ENCODE measurements around the gene HNRNPL. TPM values are rescaled to one million over a fixed set of nuclear protein-coding genes. Genes with fewer than 3 reads are reported as not detected.
"Not testable (repeated sequence)": the region's sequence is repeated elsewhere in the genome, so short reads cannot be mapped to it uniquely, and the experiment has no call there.

HNRNPL gene
- total RNA-seq, 1 donor from 2014 or later: 443 TPM

GRCh38 chr19:38868551-38868950 is 18.8 kb upstream of the HNRNPL start:
- no peak for TF ChIP-seq CTCF (IDR thresholded peaks at IDR 0.05; ENCODE audit: unreplicated experiment)
- no peak overlapping the region for H3K4me3 Mint-ChIP-seq
- peaks cover 37% of the 10 kb centered on the region for H3K27me3 Mint-ChIP-seq (ENCODE audit: low read depth)
- DNase-seq (ENCODE audit: low spot score in 2 of 2, unreplicated experiment in 2 of 2): no peak
- H3K4me1 Mint-ChIP-seq: peaks cover 6% of the 10 kb centered on the region
- H3K27ac Mint-ChIP-seq: no peak overlapping the region
- no peaks in the 10 kb centered on the region for H3K36me3 Mint-ChIP-seq
- no peaks in the 10 kb centered on the region for H3K9me3 Mint-ChIP-seq

- DNase-seq (ENCODE audit: low spot score in 2 of 2, unreplicated experiment in 2 of 2): no peak
- no peak overlapping the region for H3K4me3 Mint-ChIP-seq
- peaks cover 39% of the 10 kb centered on the region for H3K27me3 Mint-ChIP-seq (ENCODE audit: low read depth)
- no peak overlapping the region for H3K27ac Mint-ChIP-seq
- H3K36me3 Mint-ChIP-seq: no peaks in the 10 kb centered on the region
- TF ChIP-seq CTCF (IDR thresholded peaks at IDR 0.05; ENCODE audit: unreplicated experiment): no peak
- peaks cover 12% of the 10 kb centered on the region for H3K4me1 Mint-ChIP-seq
- H3K9me3 Mint-ChIP-seq: no peaks in the 10 kb centered on the region
These were observed 17.5 kb upstream of the HNRNPL start for GRCh38 chr19:38867171-38867780.

- DNase-seq (ENCODE audit: low spot score in 2 of 2, unreplicated experiment in 2 of 2): no peak
- H3K36me3 Mint-ChIP-seq: no peaks in the 10 kb centered on the region
- no peaks in the 10 kb centered on the region for H3K9me3 Mint-ChIP-seq
- no peak overlapping the region for H3K4me3 Mint-ChIP-seq
- TF ChIP-seq CTCF (IDR thresholded peaks at IDR 0.05; ENCODE audit: unreplicated experiment): no peak
- H3K27ac Mint-ChIP-seq: peak overlapping the region; percentile 63
- peaks cover 27% of the 10 kb centered on the region for H3K4me1 Mint-ChIP-seq
- H3K27me3 Mint-ChIP-seq (ENCODE audit: low read depth): peaks cover 22% of the 10 kb centered on the region
These were observed 12.7 kb upstream of the HNRNPL start for GRCh38 chr19:38862321-38863059.

- H3K27ac Mint-ChIP-seq: no peak overlapping the region
- peaks cover 22% of the 10 kb centered on the region for H3K27me3 Mint-ChIP-seq (ENCODE audit: low read depth)
- peaks cover 3% of the 10 kb centered on the region for H3K9me3 Mint-ChIP-seq
- H3K4me3 Mint-ChIP-seq: no peak overlapping the region
- DNase-seq (ENCODE audit: low spot score in 2 of 2, unreplicated experiment in 2 of 2): no peak
- H3K36me3 Mint-ChIP-seq: peaks cover 3% of the 10 kb centered on the region
- no peak for TF ChIP-seq CTCF (IDR thresholded peaks at IDR 0.05; ENCODE audit: unreplicated experiment)
- peaks cover 28% of the 10 kb centered on the region for H3K4me1 Mint-ChIP-seq
These were observed 11.6 kb upstream of the HNRNPL start for GRCh38 chr19:38861368-38861767.

GRCh38 chr19:38859631-38860204 is 9.9 kb upstream of the HNRNPL start:
- H3K27ac Mint-ChIP-seq: peak overlapping the region; percentile 39
- not testable (repeated sequence) for DNase-seq (ENCODE audit: low spot score in 2 of 2, unreplicated experiment in 2 of 2); H3K27me3 Mint-ChIP-seq (ENCODE audit: low read depth); H3K36me3 Mint-ChIP-seq; H3K9me3 Mint-ChIP-seq
- H3K4me1 Mint-ChIP-seq: peaks cover 28% of the 10 kb centered on the region
- peak overlapping the region; percentile 49 for H3K4me3 Mint-ChIP-seq

- peaks cover 3% of the 10 kb centered on the region for H3K36me3 Mint-ChIP-seq
- DNase-seq (ENCODE audit: low spot score in 2 of 2, unreplicated experiment in 2 of 2): no peak
- H3K4me3 Mint-ChIP-seq: no peak overlapping the region
- TF ChIP-seq CTCF (IDR thresholded peaks at IDR 0.05; ENCODE audit: unreplicated experiment): no peak
- H3K27me3 Mint-ChIP-seq (ENCODE audit: low read depth): no peaks in the 10 kb centered on the region
- no peak overlapping the region for H3K27ac Mint-ChIP-seq
- peaks cover 3% of the 10 kb centered on the region for H3K9me3 Mint-ChIP-seq
- H3K4me1 Mint-ChIP-seq: peaks cover 25% of the 10 kb centered on the region
These were observed 7.0 kb upstream of the HNRNPL start for GRCh38 chr19:38856813-38857212.

GRCh38 chr19:38855751-38856150 is 6.0 kb upstream of the HNRNPL start:
- not testable (repeated sequence) for H3K27ac Mint-ChIP-seq; H3K27me3 Mint-ChIP-seq (ENCODE audit: low read depth); H3K36me3 Mint-ChIP-seq; H3K4me3 Mint-ChIP-seq; H3K9me3 Mint-ChIP-seq; DNase-seq (ENCODE audit: low spot score in 2 of 2, unreplicated experiment in 2 of 2)
- H3K4me1 Mint-ChIP-seq: peaks cover 33% of the 10 kb centered on the region

- peaks cover 32% of the 10 kb centered on the region for H3K4me1 Mint-ChIP-seq
- not testable (repeated sequence) for H3K27ac Mint-ChIP-seq; H3K4me3 Mint-ChIP-seq; H3K9me3 Mint-ChIP-seq; DNase-seq (ENCODE audit: low spot score in 2 of 2, unreplicated experiment in 2 of 2); H3K27me3 Mint-ChIP-seq (ENCODE audit: low read depth); H3K36me3 Mint-ChIP-seq
These were observed 5.2 kb upstream of the HNRNPL start for GRCh38 chr19:38854961-38855360.

All from mesothelial cell of epicardium (in vitro differentiated cells).